PFSK-1 (cell line): ENCODE data around the gene SAFB.

Source experiments
- FOXP2 ChIP-seq: optimal IDR thresholded peaks from 2 replicates; pipeline ENCODE3; 2011; ENCODE audit warnings: borderline replicate concordance, control low read depth, inconsistent platforms; ENCODE audit not compliant: insufficient read depth; ENCODE audit errors: extremely low read length, extremely low read depth
- POLR2AphosphoS5 ChIP-seq: IDR thresholded peaks from 2 replicates; pipeline ENCODE4 v1.6.1; 2012; ENCODE audit warnings: low read depth, mild to moderate bottlenecking, control low read depth, low read length, moderate library complexity
- REST ChIP-seq, 2 experiments: IDR thresholded peaks; 2 replicates each; pipeline versions ENCODE4 v1.6.1 to v1.8.0; 2011 to 2012; ENCODE audit warnings: low read depth in 2 of 2, low read length in 2 of 2, control low read depth in 1 of 2, inconsistent platforms in 1 of 2, mild to moderate bottlenecking in 1 of 2, moderate library complexity in 1 of 2; ENCODE audit not compliant: insufficient read depth in 1 of 2
- SIN3A ChIP-seq: IDR thresholded peaks from 2 replicates; pipeline ENCODE4 v1.6.1; 2012; ENCODE audit warnings: mild to moderate bottlenecking, low read length, moderate library complexity, borderline replicate concordance; ENCODE audit not compliant: insufficient read depth
- TAF1 ChIP-seq: IDR thresholded peaks from 2 replicates; pipeline ENCODE4 v1.6.1; 2012; ENCODE audit warnings: low read length, control low read depth, borderline replicate concordance; ENCODE audit not compliant: insufficient read depth

The SAFB gene

DNA sequence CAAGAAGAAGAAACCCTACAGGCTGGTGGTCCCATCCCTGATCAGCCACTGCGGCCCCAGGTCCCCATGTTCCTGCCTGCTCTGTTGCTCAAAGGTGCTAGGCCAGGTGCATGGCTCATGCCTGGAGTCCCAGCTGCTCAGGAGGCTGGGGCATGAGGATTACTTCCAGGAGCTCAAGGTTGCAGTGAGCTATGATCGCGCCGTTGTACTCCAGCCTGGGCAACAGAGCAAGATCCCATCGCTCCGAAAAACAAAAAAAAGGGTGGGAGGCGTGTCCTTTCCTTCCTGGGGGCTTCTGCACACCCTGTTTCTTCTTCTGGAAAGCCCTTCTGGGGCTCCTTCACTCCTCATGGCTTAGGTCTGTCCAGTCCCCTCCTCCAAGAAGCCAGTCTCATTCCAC, 43.2 kb upstream of the SAFB start:
- no peak for TF ChIP-seq FOXP2

DNA sequence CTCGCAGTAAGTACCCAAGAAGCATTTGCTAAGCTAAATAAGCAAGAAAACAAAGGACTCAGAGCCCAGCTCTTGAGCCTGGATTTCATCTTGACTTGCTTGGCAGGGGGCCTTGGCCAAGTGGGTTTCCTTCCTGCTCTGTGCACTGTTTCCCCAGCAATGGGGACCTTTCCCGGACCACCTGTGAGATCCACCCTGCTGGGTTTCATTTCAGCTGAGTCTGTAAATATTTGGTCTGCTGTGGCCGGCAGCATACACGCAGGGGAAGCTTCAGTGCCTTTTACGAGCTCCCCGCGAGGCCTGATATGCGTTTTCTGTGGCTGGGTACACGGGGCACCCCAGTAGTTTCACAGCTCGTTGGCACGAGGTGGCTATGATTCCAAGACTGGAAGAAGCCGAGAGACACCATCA, 42.7 kb upstream of the SAFB start:
- no peak for TF ChIP-seq REST (IDR thresholded peaks at IDR 0.05; ENCODE audit: insufficient read depth in 1 of 2, low read depth in 2 of 2, low read length in 2 of 2)
- TF ChIP-seq POLR2AphosphoS5, result no peak
- TF ChIP-seq TAF1, result no peak
- TF ChIP-seq FOXP2, result no peak
- no peak for TF ChIP-seq SIN3A

DNA sequence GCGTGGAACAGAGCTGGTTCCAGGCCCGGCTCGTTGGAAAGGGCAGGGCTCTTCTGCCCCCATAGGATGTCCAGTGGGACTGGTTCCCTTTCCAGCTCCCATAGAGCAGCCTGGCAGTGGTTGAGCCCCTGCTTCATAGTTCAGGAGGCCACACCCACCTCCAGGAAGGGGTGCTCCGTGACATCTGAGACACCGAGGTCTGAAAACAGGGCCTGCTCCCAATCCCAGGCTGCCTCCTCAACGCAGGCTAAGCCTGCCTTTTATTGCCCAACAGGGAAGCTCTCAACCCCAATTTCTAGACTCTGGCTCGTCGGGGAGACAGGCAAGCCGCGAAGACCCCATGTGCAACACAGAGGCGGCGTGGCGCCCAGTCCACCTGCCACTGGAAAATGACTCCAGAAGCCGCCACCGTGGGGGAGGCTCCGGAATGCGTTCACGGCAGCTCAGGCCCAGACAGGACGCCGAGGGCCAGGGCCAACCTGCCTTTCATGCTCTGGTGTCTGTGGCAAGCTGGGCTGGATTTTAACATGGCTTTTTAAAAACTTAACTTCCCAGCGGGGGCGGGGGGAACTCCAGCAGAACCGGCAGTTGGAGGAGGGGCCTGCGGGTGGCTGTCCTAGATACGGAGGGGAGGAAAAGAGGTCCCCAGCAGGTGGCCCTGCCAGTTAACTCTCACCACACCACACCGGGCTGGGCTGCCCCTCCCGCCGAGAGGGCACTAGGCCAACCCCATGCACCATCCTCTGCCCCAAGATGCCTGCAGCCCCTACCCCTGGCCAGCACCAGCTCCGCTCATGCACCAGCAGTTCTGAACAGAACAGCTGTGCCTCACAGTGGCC, 37.2 kb upstream of the SAFB start:
- TF ChIP-seq SIN3A, result no peak
- TF ChIP-seq POLR2AphosphoS5, result no peak
- no peak for TF ChIP-seq FOXP2
- TF ChIP-seq REST (IDR thresholded peaks at IDR 0.05; ENCODE audit: insufficient read depth in 1 of 2, low read depth in 2 of 2, low read length in 2 of 2), result no peak

- TF ChIP-seq TAF1 (no peak), REST (IDR thresholded peaks at IDR 0.05; ENCODE audit: insufficient read depth in 1 of 2, low read depth in 2 of 2, low read length in 2 of 2) (no peak), FOXP2 (no peak), POLR2AphosphoS5 (no peak), SIN3A (no peak)
These were observed 36.4 kb upstream of the SAFB start for GRCh38 chr19:5586300-5587070.

DNA sequence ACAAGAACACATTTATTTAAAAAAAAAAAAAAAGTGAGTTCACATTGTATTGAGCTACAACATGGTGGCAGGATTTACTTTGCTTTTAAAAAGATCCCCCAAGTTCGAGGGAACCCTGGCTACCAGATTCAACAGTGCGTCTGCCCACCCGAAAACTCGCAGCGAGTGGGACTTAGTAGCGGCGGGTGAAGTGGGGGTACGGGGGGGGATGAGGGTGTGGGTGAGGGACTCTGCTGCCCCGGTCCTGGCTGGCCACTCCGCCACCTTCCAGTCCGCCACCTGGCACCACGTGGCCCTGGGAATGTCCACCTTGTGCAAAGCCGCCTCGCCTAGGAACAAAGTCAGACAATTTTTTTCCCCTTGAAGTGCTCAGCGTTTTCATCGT, 35.8 kb upstream of the SAFB start:
- TF ChIP-seq REST (IDR thresholded peaks at IDR 0.05; ENCODE audit: insufficient read depth in 1 of 2, low read depth in 2 of 2, low read length in 2 of 2), result no peak
- TF ChIP-seq POLR2AphosphoS5, result no peak
- TF ChIP-seq SIN3A, result no peak
- TF ChIP-seq FOXP2, result no peak
- no peak for TF ChIP-seq TAF1
